CD4-positive, CD25-positive, alpha-beta regulatory T cell (primary cell): ENCODE data around the gene BRD3OS. TPM values are rescaled to one million over a fixed set of nuclear protein-coding genes. Genes with fewer than 3 reads are reported as not detected.

Experiments
- ATAC-seq, 2 donors: fragments of 150-1000 bp; cut with Tn5 transposase; one replicate each; pipeline ENCODE4 v1.10.0; 2021; ENCODE audit warnings: low read depth in 2 of 2, moderate number of reproducible peaks in 2 of 2, moderate library complexity in 1 of 2
- DNase-seq, 3 donors: peaks; one replicate each; pipeline versions ENCODE4 v3.0.0 to v3.0.0-alpha.2; 2012 to 2022; ENCODE audit warnings: mixed read lengths in 1 of 3
- H3K27ac ChIP-seq: one replicate; pipeline ENCODE4 v1.7.0; 2013; ENCODE audit warnings: mild to moderate bottlenecking, low read length; ENCODE audit not compliant: insufficient read depth, poor library complexity, severe bottlenecking
- H3K27me3 ChIP-seq: one replicate; pipeline ENCODE4 v1.7.0; 2013; ENCODE audit warnings: low read length; ENCODE audit not compliant: control insufficient read depth, insufficient read depth
- H3K36me3 ChIP-seq: one replicate; pipeline ENCODE4 v1.7.0; 2013; ENCODE audit warnings: mild to moderate bottlenecking, low read length, moderate library complexity; ENCODE audit not compliant: control insufficient read depth, insufficient read depth
- H3K4me1 ChIP-seq: 2 replicates; pipeline ENCODE4 v1.7.0; 2013; ENCODE audit warnings: mild to moderate bottlenecking, low read length; ENCODE audit not compliant: insufficient read depth, control insufficient read depth, poor library complexity, severe bottlenecking
- H3K4me3 ChIP-seq: one replicate; pipeline ENCODE4 v1.7.0; 2013; ENCODE audit warnings: low read depth, mild to moderate bottlenecking, low read length, moderate library complexity
- H3K9me3 ChIP-seq, 2 experiments: 1 replicate in 1 of 2; 2 replicates in 1 of 2; pipeline ENCODE4 v1.7.0; 2013; ENCODE audit warnings: low read length in 2 of 2, mild to moderate bottlenecking in 1 of 2, moderate library complexity in 1 of 2; ENCODE audit not compliant: control insufficient read depth in 2 of 2
- H3K27ac Mint-ChIP-seq, 3 donors: one replicate each; pipeline ENCODE4 v1.8.0; 2020 to 2022; ENCODE audit warnings: mild to moderate bottlenecking in 3 of 3, mixed read lengths in 3 of 3, moderate library complexity in 2 of 3
- H3K27me3 Mint-ChIP-seq: one replicate; pipeline ENCODE4 v1.8.0; 2022; ENCODE audit warnings: mild to moderate bottlenecking, mixed read lengths
- H3K36me3 Mint-ChIP-seq: one replicate; pipeline ENCODE4 v1.8.0; 2020; ENCODE audit warnings: mixed read lengths
- H3K4me1 Mint-ChIP-seq, 4 donors: one replicate each; pipeline ENCODE4 v1.8.0; 2020 to 2022; ENCODE audit warnings: mixed read lengths in 4 of 4, mild to moderate bottlenecking in 1 of 4
- H3K4me3 Mint-ChIP-seq, 4 donors: one replicate each; pipeline ENCODE4 v1.8.0; 2020 to 2022; ENCODE audit warnings: mild to moderate bottlenecking in 4 of 4, mixed read lengths in 4 of 4, moderate library complexity in 3 of 4
- H3K9me3 Mint-ChIP-seq, 7 donors: one replicate each; pipeline ENCODE4 v1.8.0; 2020 to 2022; ENCODE audit warnings: mixed read lengths in 7 of 7, mild to moderate bottlenecking in 3 of 7, moderate library complexity in 2 of 7
- polyA plus RNA-seq, 4 donors: library from polyadenylated mRNA; unstranded; fragments of 300-500 nt; fragmentation: Illumina TruSeq; gene quantifications; one replicate each; pipeline ENCODE4 v1.2.3, GENCODE V29; 2021
- total RNA-seq: library from RNA; stranded (reverse); gene quantifications from one replicate; pipeline ENCODE4 v1.2.3, GENCODE V29; 2022

Gene BRD3OS
- total and polyA plus RNA-seq, 5 donors from 2014 or later, result 4.6 to 20.6 (median 16.8) TPM

DNA sequence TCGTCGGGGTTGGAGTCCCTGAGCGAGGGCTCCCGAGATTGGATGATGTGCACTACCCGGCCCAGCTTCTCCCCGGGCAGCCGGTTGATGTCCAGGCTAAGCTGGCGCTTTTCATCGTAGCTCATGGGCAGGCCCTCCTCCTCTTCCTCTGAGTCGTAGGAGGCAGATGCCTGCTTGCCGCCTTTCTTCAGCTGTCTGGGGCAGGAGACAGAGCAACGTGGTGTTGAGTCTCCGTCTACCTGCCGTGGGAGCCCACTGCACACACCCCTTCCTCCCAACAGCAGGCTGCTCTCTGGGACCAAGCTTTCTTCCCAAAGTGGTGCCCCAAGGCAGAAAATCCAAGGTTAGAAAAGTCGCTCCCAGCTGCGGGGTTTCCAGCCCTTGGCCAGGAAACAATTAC is 10.8 kb downstream of the BRD3OS start:
- no peaks in the 10 kb centered on the region for H3K4me1 ChIP-seq
- no peak overlapping the region for H3K27ac ChIP-seq
- H3K36me3 ChIP-seq, result peaks cover 55% of the 10 kb centered on the region
- Mint-ChIP-seq H3K27ac (peak overlapping the region in 1 of 3 donors; percentile 91), H3K4me3 (no peak overlapping the region), H3K9me3 (peaks cover 0 to 12% (median 2%) of the 10 kb centered on the region in 7 donors), H3K36me3 (peaks cover 57% of the 10 kb centered on the region), H3K27me3 (no peaks in the 10 kb centered on the region), H3K4me1 (no peaks in the 10 kb centered on the region)
- no peak for DNase-seq
- peaks cover 7 to 8% of the 10 kb centered on the region in 2 experiments for H3K9me3 ChIP-seq
- H3K4me3 ChIP-seq, result no peak overlapping the region
- H3K27me3 ChIP-seq, result no peaks in the 10 kb centered on the region
- ATAC-seq, result no peak

DNA sequence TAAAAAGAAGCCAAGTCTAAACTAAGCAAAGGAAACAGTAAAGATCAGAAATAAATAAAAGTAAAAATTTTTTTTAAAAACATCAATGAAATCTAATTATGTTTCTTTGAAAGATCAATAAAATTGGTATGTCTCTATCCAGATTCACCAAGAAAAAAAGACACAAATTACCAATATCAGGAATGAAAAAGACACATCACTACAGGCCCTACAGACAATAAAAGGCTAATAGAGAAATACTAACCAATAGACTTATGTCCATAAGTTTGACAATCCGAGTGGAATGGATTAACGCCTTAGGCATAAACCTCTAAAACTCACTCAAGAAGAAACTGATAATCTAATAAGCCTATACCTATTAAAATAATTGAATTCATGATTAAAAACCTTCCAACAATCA is 12.4 kb downstream of the BRD3OS start:
- peaks cover 7 to 8% of the 10 kb centered on the region in 2 experiments for H3K9me3 ChIP-seq
- DNase-seq (no peak), ATAC-seq (no peak)
- peaks cover 57% of the 10 kb centered on the region for H3K36me3 Mint-ChIP-seq
- no peaks in the 10 kb centered on the region for H3K4me1 Mint-ChIP-seq
- peaks cover 54% of the 10 kb centered on the region for H3K36me3 ChIP-seq
- H3K27ac Mint-ChIP-seq, result no peak overlapping the region
- no peaks in the 10 kb centered on the region for H3K27me3 Mint-ChIP-seq
- no peaks in the 10 kb centered on the region for H3K27me3 ChIP-seq
- H3K4me1 ChIP-seq, result no peaks in the 10 kb centered on the region
- H3K4me3 ChIP-seq, result no peak overlapping the region
- no peak overlapping the region for H3K4me3 Mint-ChIP-seq
- no peak overlapping the region for H3K27ac ChIP-seq
- H3K9me3 Mint-ChIP-seq, result peaks cover 0 to 12% (median 2%) of the 10 kb centered on the region in 7 donors

DNA sequence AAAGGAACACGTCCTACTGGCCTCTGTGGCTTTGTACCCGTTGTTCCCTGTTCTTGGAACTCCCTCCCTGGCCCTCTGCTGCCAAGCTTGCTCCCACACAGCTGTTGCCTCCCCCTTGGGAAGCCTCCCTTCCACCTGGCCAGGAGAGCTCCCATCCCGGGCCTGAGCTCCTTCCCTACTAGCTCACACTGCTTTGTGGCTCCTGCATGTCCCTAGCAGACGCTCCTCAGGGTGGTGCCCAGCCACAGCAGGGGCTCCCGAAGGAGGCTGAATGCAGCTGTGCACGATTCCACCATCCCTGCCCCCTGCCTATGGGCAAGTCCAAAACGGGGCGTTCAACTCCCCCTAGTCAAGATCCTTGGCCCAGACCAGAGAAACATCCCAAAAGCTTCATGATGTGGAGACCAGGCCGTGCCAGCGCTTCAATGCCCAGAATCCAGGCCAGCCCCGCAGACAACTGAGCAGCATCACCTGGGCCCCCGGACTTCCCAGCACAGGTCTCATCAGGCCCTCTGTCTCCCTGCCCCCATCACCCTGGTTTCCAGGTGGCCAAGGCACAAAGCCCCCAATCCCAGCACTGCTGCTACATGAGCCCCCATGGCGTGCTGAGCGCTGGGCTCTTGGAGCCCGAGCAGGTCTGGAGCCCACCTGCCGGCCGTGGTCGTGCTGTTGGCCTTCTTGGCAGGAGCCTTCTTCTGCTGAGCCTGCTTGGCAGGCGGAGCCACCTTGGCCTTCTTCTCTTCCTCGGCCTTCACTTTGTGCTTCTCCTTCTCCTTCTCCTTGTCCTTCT is 14.3 kb downstream of the BRD3OS start:
- Mint-ChIP-seq H3K4me1 (no peaks in the 10 kb centered on the region), H3K9me3 (peaks cover 0 to 12% (median 2%) of the 10 kb centered on the region in 7 donors), H3K27me3 (no peaks in the 10 kb centered on the region), H3K4me3 (no peak overlapping the region), H3K27ac (no peak overlapping the region), H3K36me3 (peaks cover 45% of the 10 kb centered on the region)
- H3K4me3 ChIP-seq, result no peak overlapping the region
- no peak overlapping the region for H3K27ac ChIP-seq
- no peaks in the 10 kb centered on the region for H3K4me1 ChIP-seq
- DNase-seq, result no peak
- peaks cover 36% of the 10 kb centered on the region for H3K36me3 ChIP-seq
- no peak for ATAC-seq
- H3K27me3 ChIP-seq, result no peaks in the 10 kb centered on the region
- peaks cover 7 to 8% of the 10 kb centered on the region in 2 experiments for H3K9me3 ChIP-seq

- H3K27ac ChIP-seq, result no peak overlapping the region
Measured at GRCh38 chr9:134040176-134040565, 14.9 kb downstream of the BRD3OS start.

GRCh38 chr9:134040781-134041648 is 15.7 kb downstream of the BRD3OS start:
- H3K4me1 ChIP-seq, result no peaks in the 10 kb centered on the region
- no peaks in the 10 kb centered on the region for H3K4me1 Mint-ChIP-seq
- H3K36me3 ChIP-seq, result peaks cover 28% of the 10 kb centered on the region
- no peak overlapping the region for H3K27ac ChIP-seq
- no peak overlapping the region for H3K4me3 ChIP-seq
- H3K9me3 Mint-ChIP-seq, result peaks cover 0 to 12% (median 2%) of the 10 kb centered on the region in 7 donors
- peaks cover 43% of the 10 kb centered on the region for H3K36me3 Mint-ChIP-seq
- no peak for ATAC-seq
- H3K27ac Mint-ChIP-seq, result no peak overlapping the region
- no peaks in the 10 kb centered on the region for H3K27me3 Mint-ChIP-seq
- H3K27me3 ChIP-seq, result no peaks in the 10 kb centered on the region
- no peak overlapping the region for H3K4me3 Mint-ChIP-seq
- DNase-seq, result no peak
- H3K9me3 ChIP-seq, result peaks cover 7 to 8% of the 10 kb centered on the region in 2 experiments

More at GRCh38 chr9:134040176-134040565, 14.9 kb downstream of the BRD3OS start:
- H3K4me3 ChIP-seq, result no peak overlapping the region
- no peaks in the 10 kb centered on the region for H3K4me1 ChIP-seq
- peaks cover 7 to 8% of the 10 kb centered on the region in 2 experiments for H3K9me3 ChIP-seq
- H3K4me3 Mint-ChIP-seq, result no peak overlapping the region
- peaks cover 0 to 12% (median 2%) of the 10 kb centered on the region in 7 donors for H3K9me3 Mint-ChIP-seq
- H3K27me3 ChIP-seq, result no peaks in the 10 kb centered on the region
- H3K36me3 ChIP-seq, result peaks cover 30% of the 10 kb centered on the region
- no peak for ATAC-seq
- H3K27me3 Mint-ChIP-seq, result no peaks in the 10 kb centered on the region
- peak overlapping the region in 1 of 3 donors; percentile 73 for H3K27ac Mint-ChIP-seq
- DNase-seq, result no peak
- H3K4me1 Mint-ChIP-seq, result no peaks in the 10 kb centered on the region
- H3K36me3 Mint-ChIP-seq, result peaks cover 45% of the 10 kb centered on the region

DNA sequence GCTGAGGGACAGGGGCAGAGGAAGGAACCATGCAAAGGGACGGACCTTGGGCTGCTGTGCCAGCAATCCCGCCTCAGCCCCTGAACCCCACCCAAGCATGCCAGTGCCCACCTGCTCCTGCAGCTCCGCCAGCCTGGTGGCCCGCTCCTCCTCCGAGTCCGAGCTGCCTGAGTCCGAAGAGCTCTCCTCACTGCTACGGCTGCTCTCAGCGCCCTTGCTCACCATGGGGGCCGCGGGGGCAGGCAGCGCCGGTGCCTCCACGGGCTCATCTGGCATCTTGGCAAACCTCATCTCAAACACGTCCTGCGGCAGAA is 16.3 kb downstream of the BRD3OS start:
- DNase-seq (no peak), ATAC-seq (no peak)
- Mint-ChIP-seq H3K4me3 (no peak overlapping the region), H3K36me3 (peaks cover 38% of the 10 kb centered on the region), H3K9me3 (peaks cover 0 to 12% (median 2%) of the 10 kb centered on the region in 7 donors), H3K27ac (no peak overlapping the region), H3K27me3 (no peaks in the 10 kb centered on the region), H3K4me1 (no peaks in the 10 kb centered on the region)
- Histone ChIP-seq H3K4me1 (no peaks in the 10 kb centered on the region), H3K27me3 (no peaks in the 10 kb centered on the region), H3K27ac (no peak overlapping the region), H3K4me3 (no peak overlapping the region), H3K36me3 (peaks cover 32% of the 10 kb centered on the region), H3K9me3 (peaks cover 7 to 8% of the 10 kb centered on the region in 2 experiments)

- DNase-seq, result no peak
- H3K36me3 Mint-ChIP-seq, result peaks cover 24% of the 10 kb centered on the region
Measured at GRCh38 chr9:134043531-134043988, 18.3 kb downstream of the BRD3OS start.

More at GRCh38 chr9:134043531-134043988, 18.3 kb downstream of the BRD3OS start:
- H3K9me3 Mint-ChIP-seq, result peaks cover 0 to 8% (median 0%) of the 10 kb centered on the region in 7 donors
- H3K4me3 Mint-ChIP-seq, result peak overlapping the region in 1 of 4 donors; percentile 57
- Histone ChIP-seq H3K9me3 (peaks cover under 1 to 5% of the 10 kb centered on the region in 2 experiments), H3K27me3 (no peaks in the 10 kb centered on the region), H3K4me3 (no peak overlapping the region), H3K4me1 (no peaks in the 10 kb centered on the region), H3K27ac (no peak overlapping the region), H3K36me3 (peaks cover 44% of the 10 kb centered on the region)
- no peak overlapping the region for H3K27ac Mint-ChIP-seq
- H3K4me1 Mint-ChIP-seq, result no peaks in the 10 kb centered on the region
- no peak for ATAC-seq
- no peaks in the 10 kb centered on the region for H3K27me3 Mint-ChIP-seq
